DMS53 treated with DMSO at 0.1 percent for 48 hours (cell line): ENCODE results near the gene CADPS2.

Experiments
- DNase-seq: peaks from one replicate; lab custom pipeline; 2025; ENCODE audit not compliant: unreplicated experiment; lab: John Stamatoyannopoulos, UW

The CADPS2 gene

GRCh38 chr7:122315507-122316466 lies 570.5 kb downstream of the CADPS2 start:
- DNase-seq: no peak

DNA sequence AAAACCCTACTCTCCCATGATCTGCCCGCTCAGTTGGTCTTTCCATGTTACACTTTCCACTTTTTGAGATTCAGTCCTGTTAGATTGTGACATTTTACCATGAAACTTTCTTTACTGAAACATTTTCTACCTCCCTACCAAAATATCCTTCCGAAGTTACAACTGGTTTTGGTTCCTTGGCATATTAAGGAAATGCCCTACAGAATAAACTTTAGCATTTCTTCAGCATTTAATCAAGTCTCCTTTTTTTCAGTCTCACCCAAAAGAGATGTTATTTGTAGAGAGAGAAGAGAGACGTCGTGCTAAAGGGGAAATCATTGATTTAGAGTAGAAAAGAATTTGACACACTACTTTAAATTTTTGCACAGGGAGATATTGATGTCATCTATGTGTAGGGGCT lies 572.0 kb downstream of the CADPS2 start:
- no peak for DNase-seq

DNA sequence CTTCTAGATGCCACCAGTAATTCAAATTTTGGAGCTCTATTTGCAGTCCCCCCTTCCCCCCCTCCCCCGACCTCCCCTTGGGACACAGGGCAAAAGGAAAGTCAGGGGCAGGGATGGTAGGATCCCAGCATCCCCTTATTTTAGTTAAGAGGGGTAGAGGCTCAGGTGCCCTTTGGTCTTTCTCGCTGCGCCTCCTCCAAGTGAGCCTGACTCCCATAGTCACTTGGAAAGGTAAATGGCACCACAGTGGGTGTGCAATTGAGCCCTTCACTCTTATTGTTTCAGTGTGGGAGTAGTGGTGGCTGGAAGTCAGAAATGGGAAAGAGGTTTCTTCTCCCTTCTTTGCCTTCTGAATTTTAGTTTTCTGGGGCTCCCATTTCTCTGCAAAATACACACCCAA lies 573.5 kb downstream of the CADPS2 start:
- no peak for DNase-seq

- DNase-seq: no peak
These were observed 574.4 kb downstream of the CADPS2 start for GRCh38 chr7:122311734-122312450.

GRCh38 chr7:122311050-122311700 lies 575.1 kb downstream of the CADPS2 start:
- no peak for DNase-seq

DNA sequence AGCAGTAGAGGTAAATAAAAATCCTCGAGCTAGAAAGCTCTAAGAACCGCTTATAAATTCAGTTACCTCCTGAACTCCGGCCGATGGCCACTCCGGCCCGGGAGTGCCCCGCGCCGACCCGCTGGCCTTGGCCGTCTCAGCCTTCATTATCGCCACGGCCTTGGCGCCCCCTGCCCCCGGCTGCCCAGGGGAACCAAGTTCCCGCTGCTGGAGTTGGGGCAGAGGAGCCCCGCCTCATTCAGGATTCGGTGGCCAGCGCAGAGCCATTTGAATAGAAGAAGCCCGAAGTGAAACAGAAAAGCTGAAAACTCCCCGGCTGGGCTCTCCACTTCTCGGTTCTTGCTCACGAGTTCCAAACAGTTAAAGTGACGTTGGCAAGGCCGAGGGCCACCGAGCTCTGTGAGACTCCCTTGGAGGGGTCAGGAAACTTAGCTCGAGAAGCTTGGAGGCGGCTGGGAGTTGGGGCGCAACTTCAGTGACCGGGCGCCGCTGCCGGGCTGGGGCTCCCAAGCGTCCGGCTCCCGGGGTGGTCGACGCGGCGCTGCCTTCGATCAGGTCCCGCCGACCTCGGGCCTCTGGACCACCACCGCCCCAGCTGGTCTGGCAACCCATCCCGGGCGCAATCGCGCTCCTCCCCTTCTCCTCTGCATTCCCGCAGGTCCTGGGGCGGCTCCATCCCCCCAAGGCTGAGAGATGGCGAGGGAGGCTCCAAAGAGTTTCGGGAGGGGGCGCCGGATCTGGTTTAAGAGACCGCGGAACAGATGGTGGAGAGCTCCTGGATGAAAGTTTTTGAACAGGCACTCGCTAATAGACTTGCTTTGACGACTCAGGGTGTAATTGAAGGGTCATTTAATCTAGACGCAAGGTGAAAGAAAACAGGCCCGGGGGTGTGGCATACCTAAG lies 575.9 kb downstream of the CADPS2 start:
- DNase-seq: peak; percentile 16

GRCh38 chr7:122309421-122309820 lies 576.8 kb downstream of the CADPS2 start:
- DNase-seq: no peak

DNA sequence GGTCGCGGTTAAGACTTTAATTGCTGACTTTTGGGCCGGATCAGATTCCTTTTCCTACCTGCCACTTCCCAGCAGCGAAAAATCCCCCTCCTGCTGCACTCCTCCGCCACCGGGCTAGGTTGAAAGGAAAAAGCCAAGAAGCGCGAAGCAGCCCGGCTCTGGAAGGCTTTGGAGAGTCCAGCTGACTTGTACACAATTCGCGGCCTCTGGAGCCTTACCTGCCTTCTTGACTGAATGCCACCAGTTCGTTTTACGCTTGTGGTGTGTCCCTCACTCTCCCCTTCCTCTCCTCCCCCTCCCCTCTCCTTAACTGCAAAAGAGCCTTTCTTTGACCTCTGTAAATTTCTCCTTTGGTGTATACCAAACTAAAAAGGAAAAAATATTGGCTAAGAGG lies 579.0 kb downstream of the CADPS2 start:
- DNase-seq: no peak

DNA sequence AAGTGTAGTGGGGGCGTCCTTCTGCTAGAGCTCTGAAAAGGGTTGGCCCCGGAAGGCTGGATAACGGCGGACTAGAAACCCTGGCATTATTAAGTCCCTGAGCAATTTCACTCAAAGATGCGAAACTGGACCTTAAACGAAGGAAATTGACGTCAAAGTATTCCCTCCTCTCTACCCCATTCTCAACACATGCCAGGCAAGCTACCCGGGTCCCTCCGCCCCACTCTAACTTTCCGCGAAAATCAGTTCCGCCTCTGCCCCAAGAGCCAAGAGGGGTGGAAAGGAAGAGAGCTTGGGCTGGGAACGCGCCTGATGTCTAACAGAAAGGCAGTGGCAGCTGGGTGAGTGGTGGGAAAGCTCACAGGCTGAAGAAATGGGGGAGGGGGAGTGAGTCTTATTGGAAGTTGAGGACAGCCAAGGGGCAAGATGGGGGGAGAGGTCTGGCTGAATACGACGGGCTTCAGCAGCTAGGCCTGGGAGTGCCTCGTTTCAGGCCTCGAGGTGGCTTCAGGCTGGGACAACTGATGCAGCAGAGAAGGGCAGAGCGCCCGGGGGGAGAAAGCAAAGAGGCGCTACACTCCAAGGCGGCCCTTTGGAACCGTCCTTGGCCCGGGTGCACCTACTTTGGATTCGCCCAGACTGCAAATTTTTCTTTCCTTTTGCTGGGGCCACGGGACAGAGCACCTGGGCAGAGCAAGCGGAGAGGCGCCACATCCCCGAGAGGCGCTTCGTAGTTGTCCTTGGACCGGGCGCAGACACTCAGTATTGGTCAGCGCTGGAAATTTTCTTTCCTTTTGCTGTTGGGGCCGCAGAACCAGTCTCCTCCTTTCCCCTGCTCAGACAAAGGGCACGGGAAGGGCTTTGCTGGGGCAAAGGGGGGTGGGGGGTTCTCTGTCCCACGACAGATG lies 579.7 kb downstream of the CADPS2 start:
- no peak for DNase-seq

- peak; percentile 43 for DNase-seq
These were observed 580.6 kb downstream of the CADPS2 start for GRCh38 chr7:122305475-122306319.

- DNase-seq: peak; percentile 69
These were observed 581.3 kb downstream of the CADPS2 start for GRCh38 chr7:122304996-122305421.

DNA sequence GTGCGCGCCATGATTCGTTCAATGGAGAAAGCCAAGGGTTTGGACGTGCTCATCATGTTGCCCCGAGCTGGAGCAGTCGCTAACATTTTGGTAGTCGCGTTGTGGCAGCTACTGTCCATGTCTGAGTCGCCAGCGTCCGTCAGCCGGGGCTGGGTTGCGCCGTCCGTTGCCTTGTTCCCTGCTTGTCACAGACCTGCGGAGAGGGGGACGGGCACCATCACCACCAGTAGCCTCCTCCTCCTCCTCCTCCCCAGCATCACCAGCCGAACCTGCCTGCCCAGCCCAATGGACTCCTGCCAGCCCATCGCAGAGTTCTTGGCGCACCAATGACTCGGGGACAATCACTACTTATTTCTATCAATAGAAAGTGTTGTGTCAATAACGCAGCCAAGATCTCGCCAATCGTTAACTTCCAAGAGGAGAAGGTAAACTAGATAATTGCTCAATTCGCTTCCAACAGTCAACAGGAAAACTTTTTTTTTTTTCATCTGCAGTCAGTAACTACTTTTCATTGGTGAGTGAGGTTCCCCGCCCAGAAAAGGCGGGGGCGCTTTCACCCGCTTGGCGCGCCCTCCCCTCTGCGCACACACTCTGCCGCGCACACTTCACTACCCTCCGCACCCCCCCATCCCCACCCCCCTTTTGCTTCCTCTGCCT lies 581.8 kb downstream of the CADPS2 start, which contains the start of gene FEZF1:
Gene FEZF1, minus strand, starts transcription at position 432 of the 657 bp plus-strand sequence. Its CDS starts 313 bp downstream, at position 119.
- DNase-seq: peak; percentile 69

DNA sequence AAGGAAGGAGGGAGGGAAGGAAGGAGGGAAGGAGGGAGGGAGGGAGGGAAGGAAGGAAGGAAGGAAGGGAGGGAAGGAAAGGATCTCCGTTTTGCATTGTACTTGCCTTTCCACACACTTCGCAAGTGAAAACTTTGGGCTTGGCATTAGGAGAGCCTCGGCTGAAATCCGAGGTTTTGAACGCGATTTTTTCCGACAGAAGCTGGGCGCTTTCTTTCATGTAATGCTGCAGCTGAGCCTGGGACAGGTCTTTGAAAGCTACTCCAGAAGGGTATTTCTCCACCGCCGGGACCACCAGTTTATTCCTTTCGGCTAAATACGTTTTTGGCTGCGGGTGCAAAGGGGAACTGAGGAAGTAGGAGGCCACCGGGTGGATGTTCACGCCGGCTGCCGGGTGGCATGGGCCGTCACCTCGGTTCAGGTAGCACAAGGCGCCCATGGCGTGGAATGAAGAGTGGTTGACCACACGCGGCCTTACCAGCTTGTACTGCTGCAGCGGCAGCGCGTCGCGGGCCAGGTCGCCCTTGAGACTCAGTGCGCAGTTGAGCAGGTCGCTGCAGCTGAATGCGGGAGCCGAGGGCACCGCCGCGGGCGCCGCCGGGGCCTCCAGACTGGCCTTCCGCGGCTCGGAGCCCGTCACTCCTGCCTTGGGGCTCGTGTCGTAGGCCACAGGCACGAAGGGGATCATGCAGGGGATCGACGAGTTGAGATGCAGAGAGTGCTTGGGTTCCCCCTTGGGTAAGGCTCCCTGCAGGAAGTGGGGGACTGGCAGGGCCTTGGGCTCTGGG lies 582.5 kb downstream of the CADPS2 start:
- peak; percentile 59 for DNase-seq

DNA sequence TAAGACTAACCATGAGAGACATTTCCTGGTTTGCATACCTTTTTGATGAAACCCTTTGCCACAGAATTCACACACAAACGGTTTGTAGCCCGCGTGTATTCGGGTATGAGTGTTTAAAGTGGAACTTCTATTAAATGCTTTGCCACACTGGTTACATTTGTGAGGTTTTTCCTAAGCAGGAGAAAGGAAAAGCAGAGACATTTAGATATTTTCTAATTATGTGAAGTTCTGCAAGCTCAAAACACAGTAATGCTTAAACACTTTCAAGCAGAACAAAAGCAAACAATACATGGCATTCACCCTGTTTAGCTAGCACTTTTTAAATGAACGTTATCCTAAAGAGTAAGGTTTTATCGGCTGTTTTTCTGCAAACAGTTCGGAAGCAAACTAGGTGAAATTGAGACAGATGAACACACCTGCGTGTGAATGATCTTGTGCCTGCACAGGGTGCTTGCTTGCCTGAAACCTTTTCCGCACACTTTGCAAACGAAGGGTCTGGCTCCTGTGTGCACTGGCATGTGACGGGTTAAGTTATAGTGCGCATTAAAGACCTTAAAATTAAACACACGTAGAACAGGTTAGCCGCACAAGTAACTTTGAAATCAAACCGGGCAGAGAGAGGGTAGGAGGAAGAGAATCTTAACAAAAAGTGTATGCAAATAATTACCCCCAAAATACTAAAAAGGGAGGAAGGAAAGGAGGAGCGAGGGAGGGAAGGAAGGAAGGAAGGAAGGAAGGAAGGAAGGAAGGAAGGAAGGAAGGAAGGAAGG lies 583.3 kb downstream of the CADPS2 start:
- DNase-seq: no peak

DNA sequence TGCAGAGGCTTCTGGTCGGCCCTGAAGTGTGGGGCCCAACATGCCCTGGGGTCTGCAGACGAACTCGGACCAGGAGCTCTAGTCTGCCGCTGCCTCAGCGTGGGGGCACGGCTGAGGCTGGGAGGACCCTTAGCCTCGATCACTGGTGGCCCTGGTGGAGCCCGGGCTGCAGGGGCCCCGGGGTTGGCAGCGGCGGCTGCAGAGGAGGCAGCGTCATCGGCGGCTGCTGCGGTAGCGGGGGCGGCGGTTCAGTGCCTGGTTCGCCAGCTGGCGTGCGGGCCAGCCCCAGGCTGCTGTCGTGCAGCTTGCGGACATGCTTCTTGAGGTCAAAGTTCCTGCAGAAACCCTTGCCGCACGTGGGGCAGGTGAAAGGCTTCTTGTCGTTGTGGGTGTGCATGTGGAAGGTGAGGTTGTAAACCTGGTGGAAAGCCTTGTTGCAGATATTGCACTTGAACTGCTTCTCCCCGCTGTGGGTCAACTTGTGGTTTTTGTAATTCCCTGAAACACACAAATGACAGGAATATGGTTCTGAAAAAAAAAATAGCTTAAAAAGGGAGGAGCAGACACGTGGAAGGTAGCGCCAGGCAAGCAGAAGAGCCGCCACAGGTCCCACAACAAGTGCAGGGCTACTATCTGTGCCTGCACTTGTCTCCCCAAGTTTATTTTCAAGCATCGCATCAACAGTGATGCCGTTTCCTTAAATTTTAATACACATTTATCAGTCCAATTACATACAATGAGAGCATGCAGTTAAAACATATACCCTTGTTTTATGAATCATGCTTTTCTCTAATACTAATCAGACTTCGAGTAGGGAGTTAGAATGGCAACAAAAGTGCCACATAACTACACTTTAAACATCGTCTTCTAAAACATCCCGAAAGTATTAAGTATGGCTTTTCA lies 584.2 kb downstream of the CADPS2 start:
- no peak for DNase-seq
